HEK293 (cell line): ENCODE data around the gene RRP9.
"Not testable (repeated sequence)": the region's sequence is repeated elsewhere in the genome, so short reads cannot be mapped to it uniquely, and the experiment has no call there.

Source experiments
- CTCF ChIA-PET: fragments of 350-600 bp; formaldehyde crosslinking; extraction: SDS; loops from one replicate; lab custom pipeline; 2021; ENCODE audit warnings: antibody characterized with exemption; lab: Yijun Ruan, JAX
- POLR2A ChIA-PET: fragments of 300-600 bp; formaldehyde crosslinking; extraction: SDS; loops from one replicate; lab custom pipeline; 2020; ENCODE audit warnings: antibody characterized with exemption, inconsistent platforms; lab: Yijun Ruan, JAX
- H3K27ac ChIP-seq: fragments of 200-500 bp; sonication (Bioruptor generic); 2 replicates; pipeline ENCODE4 v1.5.1; 2014; ENCODE audit warnings: low read depth, low read length, control low read depth, inconsistent platforms; ENCODE audit errors: extremely low read depth
- H3K36me3 ChIP-seq, 2 experiments: fragments of 200-500 bp in 1 of 2; sonication (Bioruptor generic) in 1 of 2; 1 replicate in 1 of 2; 2 replicates in 1 of 2; pipeline ENCODE4 v1.5.1; 2014 to 2017; ENCODE audit warnings: inconsistent platforms in 2 of 2, low read length in 2 of 2; ENCODE audit not compliant: control insufficient read depth in 2 of 2, insufficient read depth in 1 of 2
- H3K4me1 ChIP-seq: fragments of 200-500 bp; sonication (Bioruptor generic); 2 replicates; pipeline ENCODE4 v1.5.1; 2014; ENCODE audit warnings: mild to moderate bottlenecking, low read length, inconsistent platforms; ENCODE audit not compliant: control insufficient read depth, insufficient read depth
- H3K4me3 ChIP-seq: 2 replicates; pipeline ENCODE4 v1.5.1; 2011; ENCODE audit warnings: low read depth, mild to moderate bottlenecking, control low read depth, low read length, moderate library complexity
- H3K9me3 ChIP-seq: fragments of 200-500 bp; sonication (Bioruptor generic); 2 replicates; pipeline ENCODE4 v1.5.1; 2014; ENCODE audit warnings: low read depth, low read length, inconsistent platforms; ENCODE audit not compliant: control insufficient read depth, insufficient read depth
- EGR2 ChIP-seq: fragments of 450-650 bp; formaldehyde crosslinking; IDR thresholded peaks from 2 replicates; pipeline ENCODE4 v1.5.1; 2016; ENCODE audit warnings: low read depth, missing biosample characterization, missing genetic modification characterization
- HIC1 ChIP-seq: fragments of 450-650 bp; formaldehyde crosslinking; IDR thresholded peaks from 2 replicates; pipeline ENCODE4 v1.5.1; 2016; ENCODE audit warnings: missing biosample characterization, missing genetic modification characterization
- PRDM1 ChIP-seq: fragments of 450-650 bp; formaldehyde crosslinking; IDR thresholded peaks from 2 replicates; pipeline ENCODE4; 2016; ENCODE audit warnings: missing biosample characterization, missing genetic modification characterization
- TRIM28 ChIP-seq: IDR thresholded peaks from 2 replicates; pipeline ENCODE4 v1.6.1; 2011; ENCODE audit warnings: low read length, control low read depth, borderline replicate concordance
- YY1 ChIP-seq: fragments of 450-650 bp; formaldehyde crosslinking; IDR thresholded peaks from 2 replicates; pipeline ENCODE4 v1.5.1; 2018; ENCODE audit warnings: missing biosample characterization, missing genetic modification characterization
- ZBTB20 ChIP-seq: fragments of 450-650 bp; formaldehyde crosslinking; IDR thresholded peaks from 2 replicates; pipeline ENCODE4 v1.5.1; 2016; ENCODE audit warnings: missing biosample characterization, missing genetic modification characterization
- ZBTB21 ChIP-seq: fragments of 450-650 bp; formaldehyde crosslinking; IDR thresholded peaks from 2 replicates; pipeline ENCODE4 v1.5.1; 2017; ENCODE audit warnings: missing biosample characterization, missing genetic modification characterization
- ZNF148 ChIP-seq: fragments of 450-650 bp; formaldehyde crosslinking; IDR thresholded peaks from 2 replicates; pipeline ENCODE4 v1.5.0; 2017; ENCODE audit warnings: missing biosample characterization, missing genetic modification characterization, borderline replicate concordance
- ZNF19 ChIP-seq: fragments of 450-650 bp; formaldehyde crosslinking; IDR thresholded peaks from 2 replicates; pipeline ENCODE4; 2016; ENCODE audit warnings: missing biosample characterization, missing genetic modification characterization, low read depth
- ZNF2 ChIP-seq: fragments of 450-650 bp; formaldehyde crosslinking; IDR thresholded peaks from 2 replicates; pipeline ENCODE4 v1.5.1; 2016; ENCODE audit warnings: missing biosample characterization, missing genetic modification characterization
- ZNF214 ChIP-seq: fragments of 450-650 bp; formaldehyde crosslinking; IDR thresholded peaks from 2 replicates; pipeline ENCODE4 v1.5.1; 2017; ENCODE audit warnings: missing biosample characterization, mild to moderate bottlenecking, missing genetic modification characterization, borderline replicate concordance
- ZNF221 ChIP-seq: fragments of 450-650 bp; formaldehyde crosslinking; IDR thresholded peaks from 2 replicates; pipeline ENCODE4 v1.5.1; 2017; ENCODE audit warnings: missing biosample characterization, missing genetic modification characterization, borderline replicate concordance
- ZNF501 ChIP-seq: fragments of 450-650 bp; formaldehyde crosslinking; IDR thresholded peaks from 2 replicates; pipeline ENCODE4 v1.5.1; 2016; ENCODE audit warnings: missing biosample characterization, missing genetic modification characterization
- ZNF530 ChIP-seq: fragments of 450-650 bp; formaldehyde crosslinking; IDR thresholded peaks from 2 replicates; pipeline ENCODE4 v1.5.1; 2016; ENCODE audit warnings: low read depth, missing biosample characterization, missing genetic modification characterization
- ZNF561 ChIP-seq: fragments of 450-650 bp; IDR thresholded peaks from 2 replicates; pipeline ENCODE4 v1.5.1; 2018; ENCODE audit warnings: missing biosample characterization, missing genetic modification characterization, borderline replicate concordance
- ZNF629 ChIP-seq: fragments of 450-650 bp; formaldehyde crosslinking; IDR thresholded peaks from 2 replicates; pipeline ENCODE4 v1.5.1; 2017; ENCODE audit warnings: missing biosample characterization, missing genetic modification characterization
- ZNF776 ChIP-seq: fragments of 450-650 bp; formaldehyde crosslinking; IDR thresholded peaks from 2 replicates; pipeline ENCODE4 v1.5.0; 2017; ENCODE audit warnings: missing biosample characterization, missing genetic modification characterization, borderline replicate concordance
- ZNF777 ChIP-seq: fragments of 450-650 bp; formaldehyde crosslinking; IDR thresholded peaks from 2 replicates; pipeline ENCODE4 v1.5.1; 2017; ENCODE audit warnings: missing biosample characterization, missing genetic modification characterization, borderline replicate concordance
- TF ChIP-seq, protein P1 (sequence below): fragments of 450-650 bp; formaldehyde crosslinking; conservative IDR thresholded peaks from 2 replicates; pipeline ENCODE4 v1.5.1; 2016; ENCODE audit warnings: low read depth, missing biosample characterization, missing genetic modification characterization
- TF ChIP-seq, protein P2 (sequence below): IDR thresholded peaks from 2 replicates; pipeline ENCODE4 v1.6.1; 2011; ENCODE audit warnings: mild to moderate bottlenecking, low read depth, low read length, borderline replicate concordance
- TF ChIP-seq, protein P3 (sequence below): fragments of 450-650 bp; formaldehyde crosslinking; IDR thresholded peaks from 2 replicates; pipeline ENCODE4 v1.5.1; 2016; ENCODE audit warnings: missing biosample characterization, missing genetic modification characterization, low read depth
- TF ChIP-seq, protein P4 (sequence below): fragments of 450-650 bp; formaldehyde crosslinking; IDR thresholded peaks from 2 replicates; pipeline ENCODE4 v1.5.1; 2017; ENCODE audit warnings: missing biosample characterization, missing genetic modification characterization

Gene RRP9

GRCh38 chr3:51941798-51942602, at the start of gene RRP9, which contains the start of gene PARP3 (continued):
- TF ChIP-seq ZNF148 (tag by site-specific recombination) (no peak), ZNF19 (tag by site-specific recombination) (no peak), ZNF777 (tag by site-specific recombination) (no peak), EGR2 (no peak), ZBTB20 (peak; percentile 37; the same call in 1 of the 2 replicates), HIC1 (tag by site-specific recombination) (no peak), ZNF530 (tag by site-specific recombination) (no peak), TRIM28 (no peak; the same call in 1 of the 2 replicates), ZNF561 (no peak), ZNF2 (tag by site-specific recombination) (0 out of 2 replicates have a peak, but pooled peaks have one; percentile 17), ZNF776 (tag by site-specific recombination) (no peak), ZNF221 (tag by site-specific recombination) (no peak), PRDM1 (tag by site-specific recombination) (no peak), ZNF214 (tag by site-specific recombination) (no peak), ZNF629 (tag by site-specific recombination) (peak; percentile 39; the same call in 1 of the 2 replicates), YY1 (tag by site-specific recombination) (no peak), ZNF501 (tag by site-specific recombination) (peak; percentile 62; the same call in 1 of the 2 replicates), ZBTB21 (no peak)
- TF ChIP-seq, protein P1, sequence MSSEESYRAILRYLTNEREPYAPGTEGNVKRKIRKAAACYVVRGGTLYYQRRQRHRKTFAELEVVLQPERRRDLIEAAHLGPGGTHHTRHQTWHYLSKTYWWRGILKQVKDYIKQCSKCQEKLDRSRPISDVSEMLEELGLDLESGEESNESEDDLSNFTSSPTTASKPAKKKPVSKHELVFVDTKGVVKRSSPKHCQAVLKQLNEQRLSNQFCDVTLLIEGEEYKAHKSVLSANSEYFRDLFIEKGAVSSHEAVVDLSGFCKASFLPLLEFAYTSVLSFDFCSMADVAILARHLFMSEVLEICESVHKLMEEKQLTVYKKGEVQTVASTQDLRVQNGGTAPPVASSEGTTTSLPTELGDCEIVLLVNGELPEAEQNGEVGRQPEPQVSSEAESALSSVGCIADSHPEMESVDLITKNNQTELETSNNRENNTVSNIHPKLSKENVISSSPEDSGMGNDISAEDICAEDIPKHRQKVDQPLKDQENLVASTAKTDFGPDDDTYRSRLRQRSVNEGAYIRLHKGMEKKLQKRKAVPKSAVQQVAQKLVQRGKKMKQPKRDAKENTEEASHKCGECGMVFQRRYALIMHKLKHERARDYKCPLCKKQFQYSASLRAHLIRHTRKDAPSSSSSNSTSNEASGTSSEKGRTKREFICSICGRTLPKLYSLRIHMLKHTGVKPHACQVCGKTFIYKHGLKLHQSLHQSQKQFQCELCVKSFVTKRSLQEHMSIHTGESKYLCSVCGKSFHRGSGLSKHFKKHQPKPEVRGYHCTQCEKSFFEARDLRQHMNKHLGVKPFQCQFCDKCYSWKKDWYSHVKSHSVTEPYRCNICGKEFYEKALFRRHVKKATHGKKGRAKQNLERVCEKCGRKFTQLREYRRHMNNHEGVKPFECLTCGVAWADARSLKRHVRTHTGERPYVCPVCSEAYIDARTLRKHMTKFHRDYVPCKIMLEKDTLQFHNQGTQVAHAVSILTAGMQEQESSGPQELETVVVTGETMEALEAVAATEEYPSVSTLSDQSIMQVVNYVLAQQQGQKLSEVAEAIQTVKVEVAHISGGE (tag by site-specific recombination) = peak; percentile 28; the same call in 1 of the 2 replicates
- TF ChIP-seq, protein P2, sequence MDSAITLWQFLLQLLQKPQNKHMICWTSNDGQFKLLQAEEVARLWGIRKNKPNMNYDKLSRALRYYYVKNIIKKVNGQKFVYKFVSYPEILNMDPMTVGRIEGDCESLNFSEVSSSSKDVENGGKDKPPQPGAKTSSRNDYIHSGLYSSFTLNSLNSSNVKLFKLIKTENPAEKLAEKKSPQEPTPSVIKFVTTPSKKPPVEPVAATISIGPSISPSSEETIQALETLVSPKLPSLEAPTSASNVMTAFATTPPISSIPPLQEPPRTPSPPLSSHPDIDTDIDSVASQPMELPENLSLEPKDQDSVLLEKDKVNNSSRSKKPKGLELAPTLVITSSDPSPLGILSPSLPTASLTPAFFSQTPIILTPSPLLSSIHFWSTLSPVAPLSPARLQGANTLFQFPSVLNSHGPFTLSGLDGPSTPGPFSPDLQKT = no peak
- TF ChIP-seq, protein P3, sequence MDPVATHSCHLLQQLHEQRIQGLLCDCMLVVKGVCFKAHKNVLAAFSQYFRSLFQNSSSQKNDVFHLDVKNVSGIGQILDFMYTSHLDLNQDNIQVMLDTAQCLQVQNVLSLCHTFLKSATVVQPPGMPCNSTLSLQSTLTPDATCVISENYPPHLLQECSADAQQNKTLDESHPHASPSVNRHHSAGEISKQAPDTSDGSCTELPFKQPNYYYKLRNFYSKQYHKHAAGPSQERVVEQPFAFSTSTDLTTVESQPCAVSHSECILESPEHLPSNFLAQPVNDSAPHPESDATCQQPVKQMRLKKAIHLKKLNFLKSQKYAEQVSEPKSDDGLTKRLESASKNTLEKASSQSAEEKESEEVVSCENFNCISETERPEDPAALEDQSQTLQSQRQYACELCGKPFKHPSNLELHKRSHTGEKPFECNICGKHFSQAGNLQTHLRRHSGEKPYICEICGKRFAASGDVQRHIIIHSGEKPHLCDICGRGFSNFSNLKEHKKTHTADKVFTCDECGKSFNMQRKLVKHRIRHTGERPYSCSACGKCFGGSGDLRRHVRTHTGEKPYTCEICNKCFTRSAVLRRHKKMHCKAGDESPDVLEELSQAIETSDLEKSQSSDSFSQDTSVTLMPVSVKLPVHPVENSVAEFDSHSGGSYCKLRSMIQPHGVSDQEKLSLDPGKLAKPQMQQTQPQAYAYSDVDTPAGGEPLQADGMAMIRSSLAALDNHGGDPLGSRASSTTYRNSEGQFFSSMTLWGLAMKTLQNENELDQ (tag by site-specific recombination) = no peak
- TF ChIP-seq, protein P4, sequence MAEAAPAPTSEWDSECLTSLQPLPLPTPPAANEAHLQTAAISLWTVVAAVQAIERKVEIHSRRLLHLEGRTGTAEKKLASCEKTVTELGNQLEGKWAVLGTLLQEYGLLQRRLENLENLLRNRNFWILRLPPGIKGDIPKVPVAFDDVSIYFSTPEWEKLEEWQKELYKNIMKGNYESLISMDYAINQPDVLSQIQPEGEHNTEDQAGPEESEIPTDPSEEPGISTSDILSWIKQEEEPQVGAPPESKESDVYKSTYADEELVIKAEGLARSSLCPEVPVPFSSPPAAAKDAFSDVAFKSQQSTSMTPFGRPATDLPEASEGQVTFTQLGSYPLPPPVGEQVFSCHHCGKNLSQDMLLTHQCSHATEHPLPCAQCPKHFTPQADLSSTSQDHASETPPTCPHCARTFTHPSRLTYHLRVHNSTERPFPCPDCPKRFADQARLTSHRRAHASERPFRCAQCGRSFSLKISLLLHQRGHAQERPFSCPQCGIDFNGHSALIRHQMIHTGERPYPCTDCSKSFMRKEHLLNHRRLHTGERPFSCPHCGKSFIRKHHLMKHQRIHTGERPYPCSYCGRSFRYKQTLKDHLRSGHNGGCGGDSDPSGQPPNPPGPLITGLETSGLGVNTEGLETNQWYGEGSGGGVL (tag by site-specific recombination) = no peak

- POLR2A ChIA-PET = interaction anchor here (0.7 to 2.8 kb wide), 6 partner anchors 8 to 164 kb away, joined by 3 to 43 read pairs (median 3); partner anchors contain the start of genes ACY1, PARP3, POC1A and RRP9
- H3K27ac ChIP-seq, H3K4me3 ChIP-seq, H3K9me3 ChIP-seq, CTCF ChIA-PET, H3K4me1 ChIP-seq: not testable (repeated sequence)
- H3K36me3 ChIP-seq = peaks cover 0 to 43% of the 10 kb centered on the region in 2 experiments; a peak in 2 of 3 replicates
Observed at GRCh38 chr3:51990501-51990971, 48.8 kb upstream of the RRP9 start.
